Measurements from ENCODE around the gene TBC1D8. TPM values are rescaled to one million over a fixed set of nuclear protein-coding genes. Genes with fewer than 3 reads are reported as not detected.

TBC1D8 gene
- total and polyA plus RNA-seq, 4 donors, result 10.4 to 38.6 (median 13.4) TPM

DNA sequence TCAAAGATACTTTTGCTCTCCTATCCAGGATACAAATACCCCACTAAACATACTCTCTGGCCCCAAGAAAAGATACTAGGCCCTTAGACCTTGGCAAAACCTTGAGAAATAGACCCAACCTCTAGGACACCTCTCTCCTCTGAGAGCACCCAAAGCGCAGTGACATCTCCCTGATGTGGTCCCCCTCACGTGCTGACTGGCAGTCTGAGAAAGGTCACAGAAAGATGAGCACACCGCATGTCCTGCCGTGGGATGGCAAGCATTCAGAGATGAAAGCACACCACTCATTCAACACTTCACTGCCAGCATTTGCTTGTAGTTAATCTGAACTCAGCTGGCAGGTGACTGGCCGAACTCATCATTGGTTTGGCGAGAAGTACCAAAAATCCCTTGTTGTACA is 6.1 kb upstream of the TBC1D8 start (continued):
- no peak for TF ChIP-seq MAX (IDR thresholded peaks at IDR 0.05)
- no peak for TF ChIP-seq RXRA (IDR thresholded peaks at IDR 0.05)
- no peak for TF ChIP-seq RAD21 (IDR thresholded peaks at IDR 0.05)
- TF ChIP-seq NR2F2 (IDR thresholded peaks at IDR 0.05), result no peak
- TF ChIP-seq EGR1 (IDR thresholded peaks at IDR 0.05; ENCODE audit: low read depth in 2 of 2), result no peak
- TF ChIP-seq, protein P1, sequence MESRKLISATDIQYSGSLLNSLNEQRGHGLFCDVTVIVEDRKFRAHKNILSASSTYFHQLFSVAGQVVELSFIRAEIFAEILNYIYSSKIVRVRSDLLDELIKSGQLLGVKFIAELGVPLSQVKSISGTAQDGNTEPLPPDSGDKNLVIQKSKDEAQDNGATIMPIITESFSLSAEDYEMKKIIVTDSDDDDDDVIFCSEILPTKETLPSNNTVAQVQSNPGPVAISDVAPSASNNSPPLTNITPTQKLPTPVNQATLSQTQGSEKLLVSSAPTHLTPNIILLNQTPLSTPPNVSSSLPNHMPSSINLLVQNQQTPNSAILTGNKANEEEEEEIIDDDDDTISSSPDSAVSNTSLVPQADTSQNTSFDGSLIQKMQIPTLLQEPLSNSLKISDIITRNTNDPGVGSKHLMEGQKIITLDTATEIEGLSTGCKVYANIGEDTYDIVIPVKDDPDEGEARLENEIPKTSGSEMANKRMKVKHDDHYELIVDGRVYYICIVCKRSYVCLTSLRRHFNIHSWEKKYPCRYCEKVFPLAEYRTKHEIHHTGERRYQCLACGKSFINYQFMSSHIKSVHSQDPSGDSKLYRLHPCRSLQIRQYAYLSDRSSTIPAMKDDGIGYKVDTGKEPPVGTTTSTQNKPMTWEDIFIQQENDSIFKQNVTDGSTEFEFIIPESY (IDR thresholded peaks at IDR 0.05), result no peak
- no peak for TF ChIP-seq HNF4A (conservative IDR thresholded peaks at IDR 0.05)
- TF ChIP-seq FOXA2 (IDR thresholded peaks at IDR 0.05), result no peak
- TF ChIP-seq JUND (IDR thresholded peaks at IDR 0.05), result no peak

- Histone ChIP-seq H3K9me3 (ENCODE audit: control insufficient read depth in 4 of 4, low read length in 3 of 4) (no peaks in the 10 kb centered on the region), H3K27me3 (ENCODE audit: control insufficient read depth in 4 of 4, insufficient read depth in 4 of 4, low read length in 3 of 4) (no peaks in the 10 kb centered on the region), H3K9ac (ENCODE audit: low read depth in 1 of 2, low read length in 2 of 2) (no peak overlapping the region), H3K4me1 (ENCODE audit: control insufficient read depth in 4 of 4, insufficient read depth in 4 of 4, low read length in 3 of 4) (peaks cover 11 to 28% (median 21%) of the 10 kb centered on the region in 4 donors), H3K27ac (ENCODE audit: low read depth in 1 of 2, low read length in 2 of 2) (no peak overlapping the region), H3K4me3 (ENCODE audit: low read depth in 1 of 3, low read length in 3 of 3) (no peak overlapping the region), H3K36me3 (ENCODE audit: control insufficient read depth in 4 of 4, insufficient read depth in 3 of 4, low read depth in 1 of 4, low read length in 3 of 4) (no peaks in the 10 kb centered on the region)
- no peak for DNase-seq (ENCODE audit: low spot score)
- 83% methylated on average over 7 of the region's 7 CpGs for WGBS
- TF ChIP-seq JUND (IDR thresholded peaks at IDR 0.05) (no peak), NR2F2 (IDR thresholded peaks at IDR 0.05) (peak; percentile 34), MAX (IDR thresholded peaks at IDR 0.05) (no peak)
These were observed 2.6 kb upstream of the TBC1D8 start for GRCh38 chr2:101153787-101154186.

DNA sequence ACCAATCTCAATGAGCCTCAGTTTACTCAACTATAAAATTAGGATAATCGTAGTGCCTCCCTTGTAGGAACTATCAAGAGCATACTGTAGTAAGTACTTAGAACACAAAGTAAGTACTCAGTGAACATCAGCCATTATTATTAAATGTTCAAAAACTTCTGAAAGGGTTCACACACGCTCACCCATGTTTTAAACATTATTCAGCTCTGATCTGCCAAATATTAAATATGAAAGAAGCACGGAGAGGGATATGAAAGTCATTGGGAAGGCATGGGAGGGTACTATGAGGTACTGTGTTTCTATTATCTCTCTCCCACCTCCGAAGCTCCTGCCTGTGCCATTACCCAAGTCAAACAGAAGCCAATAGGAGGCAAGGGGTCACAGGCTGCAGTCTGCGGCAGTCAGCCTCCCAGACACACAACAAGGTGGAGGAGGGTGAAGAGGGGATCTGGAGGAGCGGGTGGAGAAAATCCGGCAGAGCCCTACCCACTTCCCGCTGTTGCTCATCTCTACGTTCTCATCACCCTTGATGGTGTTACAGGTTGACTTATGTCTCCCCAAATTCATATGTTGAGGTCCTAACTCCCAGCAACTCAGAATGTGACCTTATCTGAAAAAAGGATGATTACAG is 2.0 kb upstream of the TBC1D8 start:
- H3K36me3 ChIP-seq (ENCODE audit: control insufficient read depth in 4 of 4, insufficient read depth in 3 of 4, low read depth in 1 of 4, low read length in 3 of 4), result no peaks in the 10 kb centered on the region
- H3K4me1 ChIP-seq (ENCODE audit: control insufficient read depth in 4 of 4, insufficient read depth in 4 of 4, low read length in 3 of 4), result peaks cover 11 to 31% (median 23%) of the 10 kb centered on the region in 4 donors
- DNase-seq (ENCODE audit: low spot score), result no peak
- H3K27me3 ChIP-seq (ENCODE audit: control insufficient read depth in 4 of 4, insufficient read depth in 4 of 4, low read length in 3 of 4), result no peaks in the 10 kb centered on the region
- 74% methylated on average over 9 of the region's 9 CpGs for WGBS
- no peak overlapping the region for H3K4me3 ChIP-seq (ENCODE audit: low read depth in 1 of 3, low read length in 3 of 3)
- no peak overlapping the region for H3K9ac ChIP-seq (ENCODE audit: low read depth in 1 of 2, low read length in 2 of 2)
- H3K27ac ChIP-seq (ENCODE audit: low read depth in 1 of 2, low read length in 2 of 2), result no peak overlapping the region
- TF ChIP-seq GABPA (IDR thresholded peaks at IDR 0.05 in 1 of 2, conservative IDR thresholded peaks at IDR 0.05 in 1 of 2) (no peak), SP1 (IDR thresholded peaks at IDR 0.05) (no peak), YY1 (IDR thresholded peaks at IDR 0.05) (no peak), EGR1 (IDR thresholded peaks at IDR 0.05; ENCODE audit: low read depth in 2 of 2) (no peak), RXRA (IDR thresholded peaks at IDR 0.05) (no peak), HNF4G (IDR thresholded peaks at IDR 0.05) (no peak), NR2F2 (IDR thresholded peaks at IDR 0.05) (no peak), HNF4A (conservative IDR thresholded peaks at IDR 0.05) (no peak), FOXA1 (IDR thresholded peaks at IDR 0.05) (no peak), MAX (IDR thresholded peaks at IDR 0.05) (no peak), TAF1 (conservative IDR thresholded peaks at IDR 0.05) (no peak), JUND (IDR thresholded peaks at IDR 0.05) (no peak), RAD21 (IDR thresholded peaks at IDR 0.05) (no peak), FOXA2 (IDR thresholded peaks at IDR 0.05) (no peak)
- TF ChIP-seq, protein P1 (IDR thresholded peaks at IDR 0.05), result no peak
- TF ChIP-seq, protein P2, sequence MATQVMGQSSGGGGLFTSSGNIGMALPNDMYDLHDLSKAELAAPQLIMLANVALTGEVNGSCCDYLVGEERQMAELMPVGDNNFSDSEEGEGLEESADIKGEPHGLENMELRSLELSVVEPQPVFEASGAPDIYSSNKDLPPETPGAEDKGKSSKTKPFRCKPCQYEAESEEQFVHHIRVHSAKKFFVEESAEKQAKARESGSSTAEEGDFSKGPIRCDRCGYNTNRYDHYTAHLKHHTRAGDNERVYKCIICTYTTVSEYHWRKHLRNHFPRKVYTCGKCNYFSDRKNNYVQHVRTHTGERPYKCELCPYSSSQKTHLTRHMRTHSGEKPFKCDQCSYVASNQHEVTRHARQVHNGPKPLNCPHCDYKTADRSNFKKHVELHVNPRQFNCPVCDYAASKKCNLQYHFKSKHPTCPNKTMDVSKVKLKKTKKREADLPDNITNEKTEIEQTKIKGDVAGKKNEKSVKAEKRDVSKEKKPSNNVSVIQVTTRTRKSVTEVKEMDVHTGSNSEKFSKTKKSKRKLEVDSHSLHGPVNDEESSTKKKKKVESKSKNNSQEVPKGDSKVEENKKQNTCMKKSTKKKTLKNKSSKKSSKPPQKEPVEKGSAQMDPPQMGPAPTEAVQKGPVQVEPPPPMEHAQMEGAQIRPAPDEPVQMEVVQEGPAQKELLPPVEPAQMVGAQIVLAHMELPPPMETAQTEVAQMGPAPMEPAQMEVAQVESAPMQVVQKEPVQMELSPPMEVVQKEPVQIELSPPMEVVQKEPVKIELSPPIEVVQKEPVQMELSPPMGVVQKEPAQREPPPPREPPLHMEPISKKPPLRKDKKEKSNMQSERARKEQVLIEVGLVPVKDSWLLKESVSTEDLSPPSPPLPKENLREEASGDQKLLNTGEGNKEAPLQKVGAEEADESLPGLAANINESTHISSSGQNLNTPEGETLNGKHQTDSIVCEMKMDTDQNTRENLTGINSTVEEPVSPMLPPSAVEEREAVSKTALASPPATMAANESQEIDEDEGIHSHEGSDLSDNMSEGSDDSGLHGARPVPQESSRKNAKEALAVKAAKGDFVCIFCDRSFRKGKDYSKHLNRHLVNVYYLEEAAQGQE (IDR thresholded peaks at IDR 0.05), result no peak
- TF ChIP-seq, protein P3, sequence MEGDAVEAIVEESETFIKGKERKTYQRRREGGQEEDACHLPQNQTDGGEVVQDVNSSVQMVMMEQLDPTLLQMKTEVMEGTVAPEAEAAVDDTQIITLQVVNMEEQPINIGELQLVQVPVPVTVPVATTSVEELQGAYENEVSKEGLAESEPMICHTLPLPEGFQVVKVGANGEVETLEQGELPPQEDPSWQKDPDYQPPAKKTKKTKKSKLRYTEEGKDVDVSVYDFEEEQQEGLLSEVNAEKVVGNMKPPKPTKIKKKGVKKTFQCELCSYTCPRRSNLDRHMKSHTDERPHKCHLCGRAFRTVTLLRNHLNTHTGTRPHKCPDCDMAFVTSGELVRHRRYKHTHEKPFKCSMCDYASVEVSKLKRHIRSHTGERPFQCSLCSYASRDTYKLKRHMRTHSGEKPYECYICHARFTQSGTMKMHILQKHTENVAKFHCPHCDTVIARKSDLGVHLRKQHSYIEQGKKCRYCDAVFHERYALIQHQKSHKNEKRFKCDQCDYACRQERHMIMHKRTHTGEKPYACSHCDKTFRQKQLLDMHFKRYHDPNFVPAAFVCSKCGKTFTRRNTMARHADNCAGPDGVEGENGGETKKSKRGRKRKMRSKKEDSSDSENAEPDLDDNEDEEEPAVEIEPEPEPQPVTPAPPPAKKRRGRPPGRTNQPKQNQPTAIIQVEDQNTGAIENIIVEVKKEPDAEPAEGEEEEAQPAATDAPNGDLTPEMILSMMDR (IDR thresholded peaks at IDR 0.05; ENCODE audit: low read depth, low read length, missing input control), result no peak
- TF ChIP-seq, protein P4, sequence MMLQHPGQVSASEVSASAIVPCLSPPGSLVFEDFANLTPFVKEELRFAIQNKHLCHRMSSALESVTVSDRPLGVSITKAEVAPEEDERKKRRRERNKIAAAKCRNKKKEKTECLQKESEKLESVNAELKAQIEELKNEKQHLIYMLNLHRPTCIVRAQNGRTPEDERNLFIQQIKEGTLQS (IDR thresholded peaks at IDR 0.05), result no peak
- H3K9me3 ChIP-seq (ENCODE audit: control insufficient read depth in 4 of 4, low read length in 3 of 4), result no peaks in the 10 kb centered on the region
